Testis (tissue), 3 donors: ENCODE results near the gene JUNB. TPM values are rescaled to one million over a fixed set of nuclear protein-coding genes. Genes with fewer than 3 reads are reported as not detected.
A peak's percentile ranks its signal among the peaks of the same experiment; 100 is the strongest.

Source experiments
- DNase-seq: peaks from one replicate; pipeline ENCODE4 v3.0.0-alpha.2; 2019
- H3K27ac ChIP-seq, 2 donors: fragments of 200-600 bp; sonication (generic); one replicate each; pipeline ENCODE4 v1.5.1; 2019
- H3K27me3 ChIP-seq: fragments of 200-600 bp; sonication (generic); one replicate; pipeline ENCODE4 v1.5.1; 2019
- H3K36me3 ChIP-seq: fragments of 200-600 bp; sonication (generic); one replicate; pipeline ENCODE4 v1.5.1; 2017; ENCODE audit warnings: low read depth; ENCODE audit errors: missing control alignments
- H3K4me1 ChIP-seq: fragments of 200-600 bp; sonication (generic); one replicate; pipeline ENCODE4 v1.5.1; 2019
- H3K4me3 ChIP-seq, 2 donors: fragments of 200-600 bp; sonication (generic); one replicate each; pipeline ENCODE4 v1.5.1; 2017 to 2019
- H3K9me3 ChIP-seq: fragments of 200-600 bp; sonication (generic); one replicate; pipeline ENCODE4 v1.5.1; 2017
- CTCF ChIP-seq, 3 experiments: fragments of 450-650 bp in 2 of 3; fragments of 200-600 bp in 1 of 3; sonication (generic) in 1 of 3; IDR thresholded peaks; one replicate each; pipeline ENCODE4 v1.5.1; 2016 to 2019; ENCODE audit warnings: antibody characterized with exemption in 3 of 3, mild to moderate bottlenecking in 2 of 3, moderate library complexity in 1 of 3
- POLR2A ChIP-seq: fragments of 450-650 bp; IDR thresholded peaks from one replicate; pipeline ENCODE4 v1.6.1; 2017; ENCODE audit warnings: antibody characterized with exemption, mild to moderate bottlenecking, moderate library complexity
- WGBS, 2 donors: methylation state at CpG; one replicate each; pipeline ENCODE4 v1.1.5; 2018; 5-methylcytosine and 5-hydroxymethylcytosine counted together
- intact Hi-C: fragments of 100-400 bp; cut with DNase I; formaldehyde crosslinking; loops from one replicate; pipeline ENCODE4 v1.15.1; 2023; ENCODE audit warnings: low total_unique reads
- polyA plus RNA-seq: library from polyadenylated mRNA; stranded (reverse); fragments of 350-450 nt; fragmentation: Illumina TruSeq; extraction: RNeasy Lipid Tissue Mini Kit (QIAGEN cat#74804); gene quantifications from one replicate; pipeline ENCODE4 v1.2.3, GENCODE V29; 2014; ENCODE audit warnings: low read depth, low replicate concordance; ENCODE audit not compliant: insufficient read depth
- total RNA-seq, 2 donors: library from RNA; depleted of rRNA; stranded (reverse); fragments of >200 nt; gene quantifications; one replicate each; pipeline ENCODE4 v1.2.3, GENCODE V29; 2016

JUNB gene
- total and polyA plus RNA-seq, 3 donors from 2014 or later, result 54.5 to 143 (median 75.9) TPM

DNA sequence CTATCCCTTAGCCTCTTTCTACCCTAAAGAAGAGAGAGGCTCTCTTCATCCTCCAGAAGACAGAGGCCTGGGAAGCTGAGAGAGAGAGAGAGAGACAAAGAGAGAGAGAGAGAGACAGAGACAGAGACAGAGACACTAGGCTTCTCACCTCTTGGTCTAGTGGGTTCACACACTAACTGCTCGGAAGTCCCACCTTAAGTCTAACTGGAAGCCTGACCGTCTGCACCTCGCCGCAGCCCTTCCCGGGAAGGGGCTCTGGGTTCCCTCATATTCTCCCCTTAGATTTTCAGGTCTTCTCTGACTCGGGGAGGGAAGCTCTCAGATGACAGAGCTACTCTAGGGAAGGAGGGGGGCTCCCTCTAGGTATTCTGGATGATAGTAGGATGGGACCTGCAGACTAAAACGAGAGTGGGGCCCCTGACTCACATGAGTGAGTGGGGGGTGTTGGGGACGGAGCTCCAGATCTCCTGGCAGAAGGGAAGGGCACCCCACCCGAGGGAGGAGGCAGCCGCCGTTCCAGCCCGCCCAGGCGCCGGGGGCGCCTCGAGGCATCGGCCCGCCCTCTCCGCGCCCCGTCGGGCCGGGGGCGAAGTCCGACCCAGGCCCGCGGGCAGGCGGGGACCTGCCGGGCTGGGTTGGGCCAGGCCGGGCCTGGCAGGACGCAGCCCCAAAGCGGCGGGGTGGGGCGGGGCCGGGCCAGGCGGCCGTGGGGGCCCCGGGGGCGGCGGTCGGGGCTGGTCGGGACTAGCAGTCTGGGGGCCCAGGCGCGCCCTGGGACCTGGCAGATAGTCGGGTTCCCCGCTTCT is 2.0 kb upstream of the JUNB start:
- H3K9me3 ChIP-seq, result no peaks in the 10 kb centered on the region
- no peaks in the 10 kb centered on the region for H3K36me3 ChIP-seq
- H3K4me1 ChIP-seq, result peaks cover 51% of the 10 kb centered on the region
- TF ChIP-seq CTCF (IDR thresholded peaks at IDR 0.05) (no peak), POLR2A (no peak)
- peak overlapping the region; percentile 93 to 98 for H3K27ac ChIP-seq
- H3K27me3 ChIP-seq, result no peaks in the 10 kb centered on the region
- intact Hi-C loops, result no loop called here
- H3K4me3 ChIP-seq, result peak overlapping the region; percentile 60 to 88
- WGBS, 2 donors, result 2% methylated on average over 9 to 15 of the region's 46 CpGs
- DNase-seq, result no peak

DNA sequence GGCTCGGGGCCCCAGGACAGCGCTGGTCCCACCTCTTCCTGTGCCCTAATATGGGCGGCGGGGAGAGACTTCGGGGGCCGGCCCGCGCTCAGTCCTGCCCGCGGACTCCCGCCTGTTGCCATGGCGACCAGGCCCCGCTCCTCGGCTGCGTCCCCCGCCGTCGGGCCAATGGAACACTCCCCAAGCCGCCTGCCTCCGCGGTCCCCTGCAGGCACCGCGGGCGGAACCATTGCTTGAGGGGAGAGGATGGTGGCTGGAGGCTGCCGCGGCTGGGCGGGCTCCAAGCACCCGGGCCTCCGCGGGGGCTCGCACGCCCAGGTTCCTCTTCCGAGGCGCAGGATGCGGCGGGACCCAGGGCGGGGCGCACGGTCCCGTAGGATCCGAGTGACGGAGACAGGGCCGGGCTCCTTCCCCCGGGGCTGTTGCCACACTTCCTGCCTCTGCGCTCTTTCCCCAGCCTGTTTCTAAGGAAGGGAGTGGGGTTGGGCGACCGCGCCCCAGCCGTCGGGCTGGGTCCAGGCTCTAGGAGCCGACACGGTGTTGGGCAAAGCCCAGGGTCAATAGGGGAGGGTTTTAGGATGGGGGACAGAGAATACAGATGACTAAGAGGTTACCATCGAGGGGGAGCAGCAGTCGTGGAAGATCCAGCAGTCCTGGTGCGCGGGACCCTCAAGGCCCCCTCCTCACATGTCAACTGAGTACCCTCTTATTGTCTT is 1.2 kb upstream of the JUNB start:
- peak overlapping the region; percentile 93 to 98 for H3K27ac ChIP-seq
- no peaks in the 10 kb centered on the region for H3K36me3 ChIP-seq
- WGBS, 2 donors, result 1 to 8% methylated on average over 4 to 37 of the region's 56 CpGs
- H3K27me3 ChIP-seq, result no peaks in the 10 kb centered on the region
- H3K4me3 ChIP-seq, result peak overlapping the region; percentile 60 to 88
- H3K9me3 ChIP-seq, result no peaks in the 10 kb centered on the region
- peaks cover 46% of the 10 kb centered on the region for H3K4me1 ChIP-seq
- DNase-seq, result peak; percentile 97
- peak; percentile 36 for TF ChIP-seq POLR2A
- TF ChIP-seq CTCF (IDR thresholded peaks at IDR 0.05), result no peak
- intact Hi-C loops, result loop anchor here (10.0 kb wide), 1 partner anchor 55 kb away; the partner anchor contains the start of genes GET3 and TRIR

- intact Hi-C loops, result loop anchor here (10.0 kb wide), 1 partner anchor 56 kb away; the partner anchor contains the start of genes GET3 and TRIR
- Histone ChIP-seq H3K4me1 (peaks cover 45% of the 10 kb centered on the region), H3K9me3 (no peaks in the 10 kb centered on the region), H3K27me3 (no peaks in the 10 kb centered on the region), H3K36me3 (no peaks in the 10 kb centered on the region), H3K4me3 (peak overlapping the region; percentile 60 to 88), H3K27ac (peak overlapping the region; percentile 93 to 98)
- no peak for TF ChIP-seq POLR2A
- no peak for TF ChIP-seq CTCF (IDR thresholded peaks at IDR 0.05)
- no peak for DNase-seq
- 1% methylated on average over 15 to 22 of the region's 22 CpGs for WGBS, 2 donors
Measured at GRCh38 chr19:12790628-12791344, 500 bp upstream of the JUNB start.

DNA sequence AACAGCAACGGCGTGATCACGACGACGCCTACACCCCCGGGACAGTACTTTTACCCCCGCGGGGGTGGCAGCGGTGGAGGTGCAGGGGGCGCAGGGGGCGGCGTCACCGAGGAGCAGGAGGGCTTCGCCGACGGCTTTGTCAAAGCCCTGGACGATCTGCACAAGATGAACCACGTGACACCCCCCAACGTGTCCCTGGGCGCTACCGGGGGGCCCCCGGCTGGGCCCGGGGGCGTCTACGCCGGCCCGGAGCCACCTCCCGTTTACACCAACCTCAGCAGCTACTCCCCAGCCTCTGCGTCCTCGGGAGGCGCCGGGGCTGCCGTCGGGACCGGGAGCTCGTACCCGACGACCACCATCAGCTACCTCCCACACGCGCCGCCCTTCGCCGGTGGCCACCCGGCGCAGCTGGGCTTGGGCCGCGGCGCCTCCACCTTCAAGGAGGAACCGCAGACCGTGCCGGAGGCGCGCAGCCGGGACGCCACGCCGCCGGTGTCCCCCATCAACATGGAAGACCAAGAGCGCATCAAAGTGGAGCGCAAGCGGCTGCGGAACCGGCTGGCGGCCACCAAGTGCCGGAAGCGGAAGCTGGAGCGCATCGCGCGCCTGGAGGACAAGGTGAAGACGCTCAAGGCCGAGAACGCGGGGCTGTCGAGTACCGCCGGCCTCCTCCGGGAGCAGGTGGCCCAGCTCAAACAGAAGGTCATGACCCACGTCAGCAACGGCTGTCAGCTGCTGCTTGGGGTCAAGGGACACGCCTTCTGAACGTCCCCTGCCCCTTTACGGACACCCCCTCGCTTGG is 966 bp downstream of the JUNB start:
- Histone ChIP-seq H3K27ac (peak overlapping the region; percentile 93 to 98), H3K9me3 (no peaks in the 10 kb centered on the region), H3K36me3 (no peaks in the 10 kb centered on the region), H3K4me1 (peaks cover 36% of the 10 kb centered on the region), H3K4me3 (peak overlapping the region; percentile 75 to 88), H3K27me3 (no peaks in the 10 kb centered on the region)
- WGBS, 2 donors, result 1% methylated on average over 15 to 81 of the region's 84 CpGs
- intact Hi-C loops, result loop anchor here (10.0 kb wide), 1 partner anchor 57 kb away; the partner anchor contains the start of genes GET3 and TRIR
- TF ChIP-seq POLR2A (no peak), CTCF (IDR thresholded peaks at IDR 0.05) (no peak)
- peak; percentile 73 for DNase-seq
